Gastrocnemius medialis (tissue), 4 donors: ENCODE results near the gene DUOXA2.
"Not testable (repeated sequence)": the region's sequence is repeated elsewhere in the genome, so short reads cannot be mapped to it uniquely, and the experiment has no call there.

Experiments
- POLR2A ChIP-seq, 2 donors: fragments of 450-650 bp; IDR thresholded peaks; one replicate each; pipeline ENCODE4 v1.6.1; 2017; ENCODE audit warnings: antibody characterized with exemption in 2 of 2, mild to moderate bottlenecking in 2 of 2, moderate library complexity in 2 of 2
- TF ChIP-seq, protein P1 (sequence below), 5 experiments: fragments of 450-650 bp in 3 of 5; fragments of 200-600 bp in 2 of 5; sonication (generic) in 2 of 5; IDR thresholded peaks in 4 of 5; conservative IDR thresholded peaks in 1 of 5; 1 replicate in 4 of 5; 2 replicates in 1 of 5; pipeline ENCODE4 v1.5.1; 2016 to 2019; ENCODE audit warnings: antibody characterized with exemption in 5 of 5, mild to moderate bottlenecking in 3 of 5, moderate library complexity in 3 of 5

GRCh38 chr15:45079201-45079600 lies 34.9 kb upstream of the DUOXA2 start:
- TF ChIP-seq, protein P1, sequence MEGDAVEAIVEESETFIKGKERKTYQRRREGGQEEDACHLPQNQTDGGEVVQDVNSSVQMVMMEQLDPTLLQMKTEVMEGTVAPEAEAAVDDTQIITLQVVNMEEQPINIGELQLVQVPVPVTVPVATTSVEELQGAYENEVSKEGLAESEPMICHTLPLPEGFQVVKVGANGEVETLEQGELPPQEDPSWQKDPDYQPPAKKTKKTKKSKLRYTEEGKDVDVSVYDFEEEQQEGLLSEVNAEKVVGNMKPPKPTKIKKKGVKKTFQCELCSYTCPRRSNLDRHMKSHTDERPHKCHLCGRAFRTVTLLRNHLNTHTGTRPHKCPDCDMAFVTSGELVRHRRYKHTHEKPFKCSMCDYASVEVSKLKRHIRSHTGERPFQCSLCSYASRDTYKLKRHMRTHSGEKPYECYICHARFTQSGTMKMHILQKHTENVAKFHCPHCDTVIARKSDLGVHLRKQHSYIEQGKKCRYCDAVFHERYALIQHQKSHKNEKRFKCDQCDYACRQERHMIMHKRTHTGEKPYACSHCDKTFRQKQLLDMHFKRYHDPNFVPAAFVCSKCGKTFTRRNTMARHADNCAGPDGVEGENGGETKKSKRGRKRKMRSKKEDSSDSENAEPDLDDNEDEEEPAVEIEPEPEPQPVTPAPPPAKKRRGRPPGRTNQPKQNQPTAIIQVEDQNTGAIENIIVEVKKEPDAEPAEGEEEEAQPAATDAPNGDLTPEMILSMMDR (IDR thresholded peaks at IDR 0.05 in 4 of 5, conservative IDR thresholded peaks at IDR 0.05 in 1 of 5): not testable (repeated sequence)
- TF ChIP-seq POLR2A (IDR thresholded peaks at IDR 0.05): not testable (repeated sequence)
